HG03342 (cell line): ENCODE measurements around the gene C16orf74.

ENCODE experiments used
- ATAC-seq: cut with Tn5 transposase; IDR thresholded peaks from one replicate; pipeline ENCODE4 v1.9.1; 2021; ENCODE audit warnings: mild to moderate bottlenecking, moderate library complexity; ENCODE audit not compliant: unreplicated experiment

Gene C16orf74

GRCh38 chr16:85777583-85778310 is 26.9 kb upstream of the C16orf74 start:
- no peak for ATAC-seq

- no peak for ATAC-seq
These were observed 23.9 kb upstream of the C16orf74 start for GRCh38 chr16:85774811-85775210.

GRCh38 chr16:85774136-85774535 is 23.2 kb upstream of the C16orf74 start:
- no peak for ATAC-seq

GRCh38 chr16:85773044-85773443 is 22.1 kb upstream of the C16orf74 start:
- ATAC-seq, result no peak

GRCh38 chr16:85770741-85771140 is 19.8 kb upstream of the C16orf74 start:
- no peak for ATAC-seq

GRCh38 chr16:85768199-85768598 is 17.3 kb upstream of the C16orf74 start:
- ATAC-seq, result no peak

GRCh38 chr16:85767531-85767930 is 16.6 kb upstream of the C16orf74 start:
- no peak for ATAC-seq

GRCh38 chr16:85765767-85766166 is 14.9 kb upstream of the C16orf74 start:
- no peak for ATAC-seq

- no peak for ATAC-seq
These were observed 14.3 kb upstream of the C16orf74 start for GRCh38 chr16:85765211-85765610.

- ATAC-seq, result no peak
These were observed 12.7 kb upstream of the C16orf74 start for GRCh38 chr16:85763616-85764015.

GRCh38 chr16:85762970-85763369 is 12.1 kb upstream of the C16orf74 start:
- ATAC-seq, result no peak

GRCh38 chr16:85761861-85762260 is 11.0 kb upstream of the C16orf74 start:
- ATAC-seq, result no peak

- no peak for ATAC-seq
These were observed 8.9 kb upstream of the C16orf74 start for GRCh38 chr16:85759631-85760419.

GRCh38 chr16:85759136-85759535 is 8.2 kb upstream of the C16orf74 start:
- no peak for ATAC-seq

- ATAC-seq, result peak; percentile 28
These were observed 6.5 kb upstream of the C16orf74 start for GRCh38 chr16:85757341-85757822.

- ATAC-seq, result peak; percentile 49
These were observed 5.3 kb upstream of the C16orf74 start for GRCh38 chr16:85755929-85756768.

- ATAC-seq, result no peak
These were observed 3.5 kb upstream of the C16orf74 start for GRCh38 chr16:85754413-85754812.

- no peak for ATAC-seq
These were observed 3.1 kb upstream of the C16orf74 start for GRCh38 chr16:85753976-85754375.

- no peak for ATAC-seq
These were observed 2.7 kb upstream of the C16orf74 start for GRCh38 chr16:85753559-85753958.

GRCh38 chr16:85752511-85753420 is 1.9 kb upstream of the C16orf74 start:
- ATAC-seq, result no peak
